H9 (cell line): Measurements from ENCODE around the gene ERC1. TPM values are rescaled to one million over a fixed set of nuclear protein-coding genes. Genes with fewer than 3 reads are reported as not detected.

ENCODE experiments used
- DNase-seq: peaks from one replicate; pipeline ENCODE4 v3.0.0-alpha.2; 2017
- H2AFZ ChIP-seq: one replicate; pipeline ENCODE4 v1.6.1; 2013; ENCODE audit warnings: mild to moderate bottlenecking, low read length, control low read depth, moderate library complexity
- H2AK5ac ChIP-seq: 2 replicates; pipeline ENCODE4 v1.6.1; 2013; ENCODE audit warnings: low read length, control low read depth, mixed read lengths; ENCODE audit not compliant: insufficient read length
- H2BK120ac ChIP-seq: one replicate; pipeline ENCODE4 v1.6.1; 2013; ENCODE audit warnings: low read depth, mild to moderate bottlenecking, low read length, control low read depth, inconsistent platforms; ENCODE audit not compliant: poor library complexity, severe bottlenecking
- H2BK12ac ChIP-seq: 2 replicates; pipeline ENCODE4 v1.6.1; 2013; ENCODE audit warnings: low read length, control low read depth, mixed read lengths, low read depth; ENCODE audit not compliant: insufficient read length
- H2BK15ac ChIP-seq: 2 replicates; pipeline ENCODE4 v1.6.1; 2013; ENCODE audit warnings: low read depth, low read length, control low read depth
- H2BK20ac ChIP-seq: one replicate; pipeline ENCODE4 v1.6.1; 2013; ENCODE audit warnings: low read depth, mild to moderate bottlenecking, low read length, control low read depth, inconsistent platforms; ENCODE audit not compliant: poor library complexity, severe bottlenecking
- H2BK5ac ChIP-seq: 2 replicates; pipeline ENCODE4 v1.6.1; 2013; ENCODE audit warnings: low read length, control low read depth, mixed read lengths; ENCODE audit not compliant: insufficient read length
- H3K14ac ChIP-seq: 2 replicates; pipeline ENCODE4 v1.6.1; 2013; ENCODE audit warnings: low read length, control low read depth; ENCODE audit not compliant: insufficient read depth
- H3K18ac ChIP-seq: 2 replicates; pipeline ENCODE4 v1.6.1; 2013; ENCODE audit warnings: low read depth, mild to moderate bottlenecking, mixed read lengths, low read length, control low read depth; ENCODE audit not compliant: insufficient read length
- H3K23ac ChIP-seq: 2 replicates; pipeline ENCODE4 v1.6.1; 2013; ENCODE audit warnings: low read length, control low read depth, mixed read lengths, low read depth; ENCODE audit not compliant: insufficient read length
- H3K23me2 ChIP-seq: 2 replicates; pipeline ENCODE4 v1.6.1; 2013; ENCODE audit warnings: low read depth, mild to moderate bottlenecking, mixed read lengths, low read length, control low read depth; ENCODE audit not compliant: insufficient read length, poor library complexity, severe bottlenecking
- H3K27ac ChIP-seq: 2 replicates; pipeline ENCODE4 v1.5.1; 2013; ENCODE audit warnings: low read length, control low read depth, mixed read lengths, low read depth; ENCODE audit not compliant: insufficient read length
- H3K27me3 ChIP-seq: 2 replicates; pipeline ENCODE4 v1.6.1; 2013; ENCODE audit warnings: low read length, control low read depth, inconsistent platforms; ENCODE audit not compliant: insufficient read depth
- H3K4ac ChIP-seq: 2 replicates; pipeline ENCODE4 v1.6.1; 2013; ENCODE audit warnings: low read depth, mild to moderate bottlenecking, control low read depth, inconsistent platforms, low read length, moderate library complexity
- H3K4me1 ChIP-seq: 2 replicates; pipeline ENCODE4 v1.6.1; 2013; ENCODE audit warnings: low read length, control low read depth, inconsistent platforms; ENCODE audit not compliant: insufficient read depth
- H3K4me2 ChIP-seq: 2 replicates; pipeline ENCODE4 v1.6.1; 2013; ENCODE audit warnings: low read length, control low read depth, mixed read lengths; ENCODE audit not compliant: insufficient read length, insufficient read depth
- H3K56ac ChIP-seq: 2 replicates; pipeline ENCODE4 v1.6.1; 2013; ENCODE audit warnings: low read depth, mild to moderate bottlenecking, mixed read lengths, low read length, control low read depth; ENCODE audit not compliant: insufficient read length
- H3K79me1 ChIP-seq: 2 replicates; pipeline ENCODE4 v1.6.1; 2013; ENCODE audit warnings: low read depth, mild to moderate bottlenecking, moderate library complexity, low read length, control low read depth, inconsistent platforms; ENCODE audit not compliant: insufficient read depth, poor library complexity, severe bottlenecking
- H3K79me2 ChIP-seq: 2 replicates; pipeline ENCODE4 v1.6.1; 2013; ENCODE audit warnings: low read length, control low read depth, inconsistent platforms; ENCODE audit not compliant: insufficient read depth
- H3K9ac ChIP-seq: 2 replicates; pipeline ENCODE4 v1.6.1; 2013; ENCODE audit warnings: low read length, control low read depth, mixed read lengths; ENCODE audit not compliant: insufficient read length; ENCODE audit errors: extremely low read depth
- H3K9me3 ChIP-seq: one replicate; pipeline ENCODE4 v1.6.1; 2013; ENCODE audit warnings: low read depth, low read length, inconsistent platforms; ENCODE audit not compliant: control insufficient read depth
- H3T11ph ChIP-seq: one replicate; pipeline ENCODE4 v1.6.1; 2013; ENCODE audit warnings: mild to moderate bottlenecking, low read length, control low read depth, inconsistent platforms
- H4K20me1 ChIP-seq: one replicate; pipeline ENCODE4 v1.6.1; 2013; ENCODE audit not compliant: control insufficient read depth, insufficient read length, insufficient read depth
- H4K5ac ChIP-seq: 2 replicates; pipeline ENCODE4 v1.6.1; 2013; ENCODE audit warnings: low read depth, mild to moderate bottlenecking, mixed read lengths, low read length, control low read depth; ENCODE audit not compliant: insufficient read length
- H4K8ac ChIP-seq: replicated peaks from 2 replicates; pipeline ENCODE4 v1.6.1; 2013; ENCODE audit warnings: low read length, control low read depth, mixed read lengths, low read depth; ENCODE audit not compliant: insufficient read length
- H4K91ac ChIP-seq: 2 replicates; pipeline ENCODE4 v1.6.1; 2013; ENCODE audit warnings: low read depth, mild to moderate bottlenecking, moderate library complexity, mixed read lengths, low read length, control low read depth; ENCODE audit not compliant: insufficient read length
- H3K27ac Mint-ChIP-seq, 3 experiments: 2 replicates in 2 of 3; 3 replicates in 1 of 3; pipeline ENCODE4 v1.8.0; 2020 to 2021; ENCODE audit warnings: mixed read lengths in 3 of 3, mild to moderate bottlenecking in 1 of 3, moderate library complexity in 1 of 3
- H3K27me3 Mint-ChIP-seq: 2 replicates; pipeline ENCODE4 v1.8.0; 2021; ENCODE audit warnings: low read depth, mild to moderate bottlenecking, moderate library complexity, mixed read lengths
- H3K36me3 Mint-ChIP-seq, 3 experiments: 2 replicates in 2 of 3; 3 replicates in 1 of 3; pipeline ENCODE4 v1.8.0; 2020 to 2021; ENCODE audit warnings: low read depth in 3 of 3, mixed read lengths in 3 of 3; ENCODE audit not compliant: insufficient read depth in 1 of 3
- H3K4me1 Mint-ChIP-seq, 2 experiments: 2 replicates each; pipeline ENCODE4 v1.8.0; 2020; ENCODE audit warnings: mixed read lengths in 2 of 2
- H3K4me3 Mint-ChIP-seq, 2 experiments: 2 replicates in 1 of 2; 3 replicates in 1 of 2; pipeline ENCODE4 v1.8.0; 2020 to 2021; ENCODE audit warnings: mild to moderate bottlenecking in 2 of 2, mixed read lengths in 2 of 2, moderate library complexity in 1 of 2
- H3K9me3 Mint-ChIP-seq, 2 experiments: 2 replicates in 1 of 2; 3 replicates in 1 of 2; pipeline ENCODE4 v1.8.0; 2020; ENCODE audit warnings: mild to moderate bottlenecking in 2 of 2, mixed read lengths in 2 of 2, moderate library complexity in 1 of 2
- WGBS: extraction: QIAGEN DNeasy Blood & Tissue Kit; methylation state at CpG from one replicate; pipeline ENCODE4 v1.1.7; 2013; ENCODE audit warnings: missing lambda C conversion rate, low lambda C conversion rate, mixed read lengths; ENCODE audit not compliant: insufficient read length; ENCODE audit errors: extremely low coverage; 5-methylcytosine and 5-hydroxymethylcytosine counted together
- total RNA-seq: library from RNA; stranded (reverse); gene quantifications from 2 replicates; pipeline ENCODE4 v1.2.1, GENCODE V29; 2021
- TF ChIP-seq, protein P1 (sequence below): fragments of 200-600 bp; sonication (generic); conservative IDR thresholded peaks from 3 replicates; pipeline ENCODE4 v1.8.0; 2021; ENCODE audit warnings: antibody characterized with exemption, mild to moderate bottlenecking

The ERC1 gene
- total RNA-seq, 1 experiment from 2014 or later: 51.2 TPM

DNA sequence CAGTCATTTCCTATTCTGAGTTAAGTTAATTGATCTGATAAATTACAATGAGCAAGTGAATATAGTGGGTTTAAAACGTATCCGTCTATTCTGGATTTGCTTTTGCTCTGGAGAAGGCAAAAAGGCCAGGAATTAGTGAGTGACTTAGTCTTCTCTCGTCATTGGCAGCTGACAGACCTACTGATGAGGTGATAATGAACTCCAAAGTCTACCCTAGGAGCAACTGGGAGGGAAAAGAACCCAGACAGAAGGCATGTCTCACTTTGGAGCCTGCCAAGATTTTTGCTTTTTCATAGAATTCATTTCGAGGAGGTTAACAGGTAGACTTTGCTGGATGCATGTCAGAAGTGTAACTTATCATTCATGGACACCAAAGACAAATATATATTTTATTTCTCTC is 333.1 kb downstream of the ERC1 start:
- Histone ChIP-seq H2AFZ (no peak overlapping the region), H2BK12ac (no peak overlapping the region), H3K79me2 (no peaks in the 10 kb centered on the region), H2BK20ac (no peak overlapping the region), H3K9ac (no peak overlapping the region), H4K5ac (no peak overlapping the region), H3K23me2 (no peaks in the 10 kb centered on the region), H3K9me3 (no peaks in the 10 kb centered on the region), H3K4me1 (no peaks in the 10 kb centered on the region), H4K8ac (no peak overlapping the region), H2BK5ac (no peak overlapping the region), H2AK5ac (no peak overlapping the region), H3K27ac (no peak overlapping the region), H3K18ac (no peak overlapping the region), H3K23ac (no peak overlapping the region), H3K79me1 (no peaks in the 10 kb centered on the region), H3K27me3 (no peaks in the 10 kb centered on the region), H3K4me2 (no peak overlapping the region), H4K20me1 (no peaks in the 10 kb centered on the region), H3K14ac (no peak overlapping the region), H3K56ac (no peak overlapping the region), H2BK15ac (no peak overlapping the region), H3K4ac (no peak overlapping the region), H2BK120ac (no peak overlapping the region), H4K91ac (no peak overlapping the region), H3T11ph (no peak overlapping the region)
- Mint-ChIP-seq H3K36me3 (no peaks in the 10 kb centered on the region), H3K4me3 (no peak overlapping the region), H3K4me1 (peaks cover 0 to 2% of the 10 kb centered on the region in 2 experiments; a peak in 2 of 4 replicates), H3K9me3 (no peaks in the 10 kb centered on the region), H3K27me3 (no peaks in the 10 kb centered on the region), H3K27ac (peak overlapping the region in 1 of 3 experiments; percentile 11; a peak in 1 of 7 replicates)
- TF ChIP-seq, protein P1, sequence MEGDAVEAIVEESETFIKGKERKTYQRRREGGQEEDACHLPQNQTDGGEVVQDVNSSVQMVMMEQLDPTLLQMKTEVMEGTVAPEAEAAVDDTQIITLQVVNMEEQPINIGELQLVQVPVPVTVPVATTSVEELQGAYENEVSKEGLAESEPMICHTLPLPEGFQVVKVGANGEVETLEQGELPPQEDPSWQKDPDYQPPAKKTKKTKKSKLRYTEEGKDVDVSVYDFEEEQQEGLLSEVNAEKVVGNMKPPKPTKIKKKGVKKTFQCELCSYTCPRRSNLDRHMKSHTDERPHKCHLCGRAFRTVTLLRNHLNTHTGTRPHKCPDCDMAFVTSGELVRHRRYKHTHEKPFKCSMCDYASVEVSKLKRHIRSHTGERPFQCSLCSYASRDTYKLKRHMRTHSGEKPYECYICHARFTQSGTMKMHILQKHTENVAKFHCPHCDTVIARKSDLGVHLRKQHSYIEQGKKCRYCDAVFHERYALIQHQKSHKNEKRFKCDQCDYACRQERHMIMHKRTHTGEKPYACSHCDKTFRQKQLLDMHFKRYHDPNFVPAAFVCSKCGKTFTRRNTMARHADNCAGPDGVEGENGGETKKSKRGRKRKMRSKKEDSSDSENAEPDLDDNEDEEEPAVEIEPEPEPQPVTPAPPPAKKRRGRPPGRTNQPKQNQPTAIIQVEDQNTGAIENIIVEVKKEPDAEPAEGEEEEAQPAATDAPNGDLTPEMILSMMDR: no peak
- DNase-seq: no peak
- no CpG with 5 or more reads among the region's 4 CpGs for WGBS
